OCI-LY7 (cell line): ENCODE data around the gene TTC28. TPM values are rescaled to one million over a fixed set of nuclear protein-coding genes. Genes with fewer than 3 reads are reported as not detected.

Experiments used
- BruUV-seq: library from RNA; stranded (reverse); fragments of 400-500 nt; replicated peaks from 2 replicates; lab custom pipeline; 2021; lab: Mats Ljungman, UMichigan
- CTCF ChIA-PET: fragments of 300-600 bp; sonication (Branson Sonifier 250); formaldehyde crosslinking; loops from one replicate; lab custom pipeline; 2022; ENCODE audit warnings: antibody characterized with exemption; ENCODE audit not compliant: unreplicated experiment; lab: Charles Lee
- POLR2A ChIA-PET: fragments of 300-600 bp; sonication (Branson Sonifier 250); formaldehyde crosslinking; loops from one replicate; lab custom pipeline; 2022; ENCODE audit warnings: antibody characterized with exemption; lab: Charles Lee
- DNase-seq: peaks from one replicate; pipeline ENCODE4 v3.0.0-alpha.2; 2015; ENCODE audit warnings: low spot score
- H2AFZ ChIP-seq: fragments of 200-600 bp; sonication (generic), shearing (Covaris generic); 2 replicates; pipeline ENCODE4 v1.6.1; 2014; ENCODE audit warnings: mild to moderate bottlenecking, antibody characterized with exemption, low read length, moderate library complexity
- H3K27ac ChIP-seq: fragments of 200-600 bp; sonication (generic); 2 replicates; pipeline ENCODE4 v1.5.1; 2014; ENCODE audit warnings: mixed run types, low read depth, mild to moderate bottlenecking, moderate library complexity, low read length, inconsistent platforms; ENCODE audit not compliant: poor library complexity, severe bottlenecking
- H3K36me3 ChIP-seq: fragments of 200-600 bp; sonication (generic); 2 replicates; pipeline ENCODE4 v1.6.1; 2014; ENCODE audit warnings: mild to moderate bottlenecking, antibody characterized with exemption, low read length, moderate library complexity, mixed read lengths; ENCODE audit not compliant: insufficient read depth
- H3K4me1 ChIP-seq: fragments of 200-600 bp; sonication (generic); 2 replicates; pipeline ENCODE4 v1.5.1; 2014; ENCODE audit warnings: mild to moderate bottlenecking, low read length; ENCODE audit not compliant: insufficient read depth, poor library complexity, severe bottlenecking
- H3K4me2 ChIP-seq: fragments of 200-600 bp; sonication (generic); 2 replicates; pipeline ENCODE4 v1.6.1; 2014; ENCODE audit warnings: mild to moderate bottlenecking, low read length
- H3K4me3 ChIP-seq: fragments of 200-600 bp; sonication (generic); 2 replicates; pipeline ENCODE4 v1.5.1; 2014; ENCODE audit warnings: mild to moderate bottlenecking, low read depth, low read length; ENCODE audit not compliant: poor library complexity, severe bottlenecking
- H3K79me2 ChIP-seq: fragments of 200-600 bp; sonication (generic); 2 replicates; pipeline ENCODE4 v1.6.1; 2016; ENCODE audit warnings: low read depth, mild to moderate bottlenecking, low read length, moderate library complexity, mixed read lengths; ENCODE audit not compliant: insufficient read depth
- H3K9me2 ChIP-seq: fragments of 200-600 bp; sonication (generic); 2 replicates; pipeline ENCODE4 v1.6.1; 2016; ENCODE audit warnings: mild to moderate bottlenecking, low read length, mixed read lengths; ENCODE audit not compliant: insufficient read depth
- H3K9me3 ChIP-seq: fragments of 200-600 bp; sonication (generic); 2 replicates; pipeline ENCODE4 v1.6.1; 2014; ENCODE audit warnings: mild to moderate bottlenecking, mixed run types, low read length, mixed read lengths
- H4K20me1 ChIP-seq: fragments of 200-600 bp; sonication (generic); 2 replicates; pipeline ENCODE4 v1.6.1; 2014; ENCODE audit warnings: mild to moderate bottlenecking, antibody characterized with exemption, low read length, moderate library complexity, mixed read lengths; ENCODE audit not compliant: insufficient read depth
- EZH2phosphoT487 ChIP-seq: fragments of 200-600 bp; sonication (generic); IDR thresholded peaks from 2 replicates; pipeline ENCODE4 v1.6.1; 2018; ENCODE audit warnings: low read depth, borderline replicate concordance, mild to moderate bottlenecking, mixed run types, antibody characterized with exemption, low read length, moderate library complexity, mixed read lengths
- intact Hi-C: fragments of 100-400 bp; cut with micrococcal nuclease; formaldehyde crosslinking; loops from one replicate; pipeline ENCODE4 v1.10.0; 2022; ENCODE audit not compliant: unreplicated experiment
- total RNA-seq, 2 experiments: library from RNA; depleted of rRNA in 1 of 2; stranded (reverse); fragments of >200 nt in 1 of 2; shearing (Covaris generic) in 1 of 2; gene quantifications; 2 replicates each; pipeline ENCODE4 v1.2.3, GENCODE V29; 2014 to 2022
- TF ChIP-seq, protein P1 (sequence below): fragments of 200-600 bp; sonication (generic); conservative IDR thresholded peaks from 2 replicates; pipeline ENCODE4 v1.5.1; 2014; ENCODE audit warnings: mild to moderate bottlenecking, antibody characterized with exemption, low read length, moderate library complexity, mixed read lengths

Gene TTC28
- total RNA-seq, 2 experiments from 2014 or later, result under 0.01 to 0.55 TPM

DNA sequence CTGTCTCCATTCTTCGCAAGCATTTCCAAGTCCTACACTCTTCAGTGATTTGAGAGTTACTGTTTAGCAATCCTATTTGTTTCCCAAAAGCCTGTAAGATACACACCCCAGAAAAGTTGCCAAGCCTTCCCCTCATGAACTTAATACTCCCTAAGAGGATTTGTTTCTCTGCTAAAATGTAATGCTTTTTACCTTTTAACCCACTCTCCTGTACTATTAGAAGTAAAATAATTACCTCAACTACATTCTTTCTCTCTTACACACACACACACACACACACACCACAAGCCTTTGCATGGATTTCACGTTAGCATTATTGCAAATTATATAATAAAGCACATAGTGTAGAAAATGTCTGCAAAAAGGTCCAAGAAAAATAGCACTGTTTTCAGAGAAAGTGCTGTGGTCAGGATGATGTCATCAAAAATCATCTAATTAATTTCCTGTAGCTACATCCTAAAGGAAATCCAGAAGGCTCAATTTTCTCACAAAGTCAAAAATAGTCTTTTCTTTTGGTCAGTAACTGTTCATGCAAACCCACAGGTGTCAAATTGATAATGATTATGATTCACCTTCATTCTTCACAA is 396.5 kb downstream of the TTC28 start:
- Histone ChIP-seq H3K9me2 (no peaks in the 10 kb centered on the region), H3K79me2 (no peaks in the 10 kb centered on the region), H3K36me3 (no peaks in the 10 kb centered on the region), H3K9me3 (no peaks in the 10 kb centered on the region), H2AFZ (no peak overlapping the region), H4K20me1 (no peaks in the 10 kb centered on the region), H3K4me2 (no peak overlapping the region), H3K27ac (no peak overlapping the region), H3K4me1 (no peaks in the 10 kb centered on the region), H3K4me3 (no peak overlapping the region)
- DNase-seq, result no peak
- ChIA-PET POLR2A (no interaction called here), CTCF (no interaction called here)
- no TSS peak for BruUV-seq
- intact Hi-C loops, result no loop called here
- TF ChIP-seq, protein P1, sequence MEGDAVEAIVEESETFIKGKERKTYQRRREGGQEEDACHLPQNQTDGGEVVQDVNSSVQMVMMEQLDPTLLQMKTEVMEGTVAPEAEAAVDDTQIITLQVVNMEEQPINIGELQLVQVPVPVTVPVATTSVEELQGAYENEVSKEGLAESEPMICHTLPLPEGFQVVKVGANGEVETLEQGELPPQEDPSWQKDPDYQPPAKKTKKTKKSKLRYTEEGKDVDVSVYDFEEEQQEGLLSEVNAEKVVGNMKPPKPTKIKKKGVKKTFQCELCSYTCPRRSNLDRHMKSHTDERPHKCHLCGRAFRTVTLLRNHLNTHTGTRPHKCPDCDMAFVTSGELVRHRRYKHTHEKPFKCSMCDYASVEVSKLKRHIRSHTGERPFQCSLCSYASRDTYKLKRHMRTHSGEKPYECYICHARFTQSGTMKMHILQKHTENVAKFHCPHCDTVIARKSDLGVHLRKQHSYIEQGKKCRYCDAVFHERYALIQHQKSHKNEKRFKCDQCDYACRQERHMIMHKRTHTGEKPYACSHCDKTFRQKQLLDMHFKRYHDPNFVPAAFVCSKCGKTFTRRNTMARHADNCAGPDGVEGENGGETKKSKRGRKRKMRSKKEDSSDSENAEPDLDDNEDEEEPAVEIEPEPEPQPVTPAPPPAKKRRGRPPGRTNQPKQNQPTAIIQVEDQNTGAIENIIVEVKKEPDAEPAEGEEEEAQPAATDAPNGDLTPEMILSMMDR, result no peak
- no peak for TF ChIP-seq EZH2phosphoT487

DNA sequence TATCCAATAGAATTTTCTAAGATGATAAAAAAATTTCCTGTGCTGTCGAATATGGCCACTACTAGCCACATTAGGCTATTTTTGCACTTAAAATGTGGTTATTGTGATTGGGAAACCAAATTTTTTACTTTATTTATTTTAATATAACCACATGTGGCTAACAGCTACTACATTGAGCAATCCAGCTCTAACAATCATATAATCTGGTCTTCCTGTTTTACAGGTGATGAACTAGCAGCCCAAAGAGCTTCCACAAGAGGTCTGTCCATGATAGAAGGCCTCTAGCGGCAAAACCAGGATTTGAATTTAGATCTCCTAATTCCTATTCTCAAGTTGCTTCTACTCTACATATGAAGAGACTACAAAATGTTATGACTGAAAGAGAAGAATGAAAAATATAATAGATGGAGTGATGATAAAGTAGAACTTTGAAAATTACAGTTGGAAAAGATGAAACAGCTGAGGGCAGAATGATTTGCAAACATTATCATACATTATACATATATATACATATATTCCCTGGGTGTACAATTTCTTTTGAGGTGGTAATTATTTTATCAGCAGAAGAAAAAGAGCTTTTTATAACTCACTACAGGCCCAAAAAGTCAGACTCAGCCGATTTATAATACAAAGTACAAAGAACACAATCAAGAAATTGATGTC is 397.1 kb downstream of the TTC28 start:
- no peak for DNase-seq
- ChIA-PET CTCF (no interaction called here), POLR2A (no interaction called here)
- no peaks in the 10 kb centered on the region for H3K79me2 ChIP-seq
- H3K4me3 ChIP-seq, result no peak overlapping the region
- no peaks in the 10 kb centered on the region for H3K9me2 ChIP-seq
- TF ChIP-seq, protein P1, result 0 out of 2 replicates have a peak, but pooled peaks have one; percentile 20
- no peak for TF ChIP-seq EZH2phosphoT487
- H3K9me3 ChIP-seq, result no peaks in the 10 kb centered on the region
- H4K20me1 ChIP-seq, result no peaks in the 10 kb centered on the region
- intact Hi-C loops, result no loop called here
- no TSS peak for BruUV-seq
- H3K4me1 ChIP-seq, result no peaks in the 10 kb centered on the region
- no peaks in the 10 kb centered on the region for H3K36me3 ChIP-seq
- no peak overlapping the region for H2AFZ ChIP-seq
- H3K27ac ChIP-seq, result no peak overlapping the region
- no peak overlapping the region for H3K4me2 ChIP-seq

DNA sequence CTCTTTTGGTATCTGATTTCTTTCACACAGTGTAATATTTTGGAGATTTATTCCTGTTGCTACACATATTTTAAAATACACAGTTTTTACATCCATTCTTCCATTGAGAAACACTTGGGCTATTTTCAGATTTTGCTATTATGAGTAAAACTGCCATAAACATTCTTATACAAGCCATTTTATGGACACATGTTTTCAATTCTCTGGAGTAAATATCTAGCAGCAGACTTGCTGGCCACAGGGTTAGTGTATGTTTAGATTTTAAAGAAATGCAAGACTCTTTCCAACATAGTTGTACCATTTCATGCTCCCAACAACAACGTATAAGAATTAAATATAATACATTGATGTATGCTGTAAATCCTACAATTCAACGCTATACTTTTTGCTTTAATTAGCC is 399.8 kb downstream of the TTC28 start:
- no peak overlapping the region for H2AFZ ChIP-seq
- no peaks in the 10 kb centered on the region for H3K4me1 ChIP-seq

More for the DNA sequence above, 399.8 kb downstream of the TTC28 start:
- H3K79me2 ChIP-seq, result no peaks in the 10 kb centered on the region
- intact Hi-C loops, result no loop called here
- no peak for DNase-seq
- no peaks in the 10 kb centered on the region for H3K36me3 ChIP-seq
- no peaks in the 10 kb centered on the region for H3K9me2 ChIP-seq
- H3K27ac ChIP-seq, result no peak overlapping the region
- no TSS peak for BruUV-seq
- TF ChIP-seq, protein P1, result no peak
- no peak for TF ChIP-seq EZH2phosphoT487
- H3K4me3 ChIP-seq, result no peak overlapping the region
- no peaks in the 10 kb centered on the region for H4K20me1 ChIP-seq
- H3K4me2 ChIP-seq, result no peak overlapping the region
- POLR2A ChIA-PET, result no interaction called here
- no peaks in the 10 kb centered on the region for H3K9me3 ChIP-seq
- CTCF ChIA-PET, result no interaction called here
